Stimulated activated CD4-positive, alpha-beta T cell treated with anti-CD3 and anti-CD28 coated beads, Interleukin-4, amount 100 ng/mL, for 24 hours (primary cell): Measurements from ENCODE around the gene MIEF2.
"Not testable (repeated sequence)": the region's sequence is repeated elsewhere in the genome, so short reads cannot be mapped to it uniquely, and the experiment has no call there.

Experiments
- DNase-seq: peaks from one replicate; pipeline ENCODE4 v3.0.0-alpha.2; 2020

MIEF2 gene

GRCh38 chr17:18257268-18257981 lies 3.0 kb upstream of the MIEF2 start:
- DNase-seq = no peak

- peak; percentile 51 for DNase-seq
Measured at GRCh38 chr17:18257982-18258355, 2.5 kb upstream of the MIEF2 start.

- DNase-seq = peak; percentile 53
Measured at GRCh38 chr17:18258356-18259038, 2.0 kb upstream of the MIEF2 start, which contains the start of gene FLII. Gene FLII, minus strand, starts transcription at chr17:18258738. Its CDS starts 48 bp downstream, at chr17:18258690.

- no peak for DNase-seq
Measured at GRCh38 chr17:18259621-18260331, 686 bp upstream of the MIEF2 start.

- DNase-seq = peak; percentile 41
Measured at GRCh38 chr17:18261146-18261515, 669 bp downstream of the MIEF2 start.

- no peak for DNase-seq
Measured at GRCh38 chr17:18261659-18262058, 1.2 kb downstream of the MIEF2 start.

- DNase-seq = no peak
Measured at GRCh38 chr17:18262111-18262510, 1.6 kb downstream of the MIEF2 start.

GRCh38 chr17:18262641-18263040 lies 2.2 kb downstream of the MIEF2 start:
- no peak for DNase-seq

- no peak for DNase-seq
Measured at GRCh38 chr17:18263885-18264682, 3.6 kb downstream of the MIEF2 start.

- DNase-seq = no peak
Measured at GRCh38 chr17:18267366-18267765, 6.9 kb downstream of the MIEF2 start.

GRCh38 chr17:18267927-18268711 lies 7.7 kb downstream of the MIEF2 start:
- no peak for DNase-seq

GRCh38 chr17:18270046-18270931 lies 9.8 kb downstream of the MIEF2 start:
- no peak for DNase-seq

- no peak for DNase-seq
Measured at GRCh38 chr17:18277076-18277475, 16.6 kb downstream of the MIEF2 start.

GRCh38 chr17:18278867-18279266 lies 18.4 kb downstream of the MIEF2 start:
- no peak for DNase-seq

GRCh38 chr17:18280249-18280648 lies 19.8 kb downstream of the MIEF2 start:
- DNase-seq = no peak

GRCh38 chr17:18280766-18281371 lies 20.4 kb downstream of the MIEF2 start:
- DNase-seq = no peak

GRCh38 chr17:18281788-18282187 lies 21.3 kb downstream of the MIEF2 start:
- no peak for DNase-seq

GRCh38 chr17:18285296-18285695 lies 24.8 kb downstream of the MIEF2 start:
- no peak for DNase-seq

GRCh38 chr17:18291718-18292540 lies 31.5 kb downstream of the MIEF2 start:
- no peak for DNase-seq

- DNase-seq = not testable (repeated sequence)
Measured at GRCh38 chr17:18298061-18298460, 37.6 kb downstream of the MIEF2 start.
